Glutamatergic neuron (in vitro differentiated cells): ENCODE results near the gene SCYGR8. TPM values are rescaled to one million over a fixed set of nuclear protein-coding genes. Genes with fewer than 3 reads are reported as not detected.
"Not testable (repeated sequence)": the region's sequence is repeated elsewhere in the genome, so short reads cannot be mapped to it uniquely, and the experiment has no call there.

Source experiments
- DNase-seq: peaks from one replicate; pipeline ENCODE4 v3.0.0; 2022
- H3K27ac Mint-ChIP-seq: one replicate; pipeline ENCODE4 v1.8.0; 2020; ENCODE audit warnings: mild to moderate bottlenecking, mixed read lengths, inconsistent platforms; ENCODE audit not compliant: unreplicated experiment
- H3K27me3 Mint-ChIP-seq: one replicate; pipeline ENCODE4 v1.8.0; 2020; ENCODE audit warnings: mild to moderate bottlenecking, moderate library complexity, mixed read lengths, inconsistent platforms; ENCODE audit not compliant: unreplicated experiment
- H3K36me3 Mint-ChIP-seq: one replicate; pipeline ENCODE4 v1.8.0; 2020; ENCODE audit warnings: mild to moderate bottlenecking, mixed read lengths, inconsistent platforms; ENCODE audit not compliant: unreplicated experiment
- H3K4me1 Mint-ChIP-seq: one replicate; pipeline ENCODE4 v1.8.0; 2020; ENCODE audit warnings: mild to moderate bottlenecking, low read depth, mixed read lengths, inconsistent platforms; ENCODE audit not compliant: unreplicated experiment
- H3K4me3 Mint-ChIP-seq: one replicate; pipeline ENCODE4 v1.8.0; 2020; ENCODE audit warnings: mild to moderate bottlenecking, mixed read lengths, inconsistent platforms; ENCODE audit not compliant: unreplicated experiment
- H3K9me3 Mint-ChIP-seq: one replicate; pipeline ENCODE4 v1.8.0; 2020; ENCODE audit warnings: mild to moderate bottlenecking, moderate library complexity, mixed read lengths, inconsistent platforms; ENCODE audit not compliant: unreplicated experiment
- total RNA-seq: library from RNA; stranded (reverse); fragmentation: NEBNext Ultra II Directional; extraction: Animal tissue kit (Norgen Biotek cat#: 25700); gene quantifications from one replicate; pipeline ENCODE4 v1.2.1, GENCODE V29; 2021; ENCODE audit not compliant: unreplicated experiment
- TF ChIP-seq, protein P1 (sequence below): fragments of 200-600 bp; sonication (generic); IDR thresholded peaks from one replicate; pipeline ENCODE4 v1.5.0; 2021; ENCODE audit not compliant: partially characterized antibody, unreplicated experiment

Gene SCYGR8
- total RNA-seq, 1 donor from 2014 or later = not detected

DNA sequence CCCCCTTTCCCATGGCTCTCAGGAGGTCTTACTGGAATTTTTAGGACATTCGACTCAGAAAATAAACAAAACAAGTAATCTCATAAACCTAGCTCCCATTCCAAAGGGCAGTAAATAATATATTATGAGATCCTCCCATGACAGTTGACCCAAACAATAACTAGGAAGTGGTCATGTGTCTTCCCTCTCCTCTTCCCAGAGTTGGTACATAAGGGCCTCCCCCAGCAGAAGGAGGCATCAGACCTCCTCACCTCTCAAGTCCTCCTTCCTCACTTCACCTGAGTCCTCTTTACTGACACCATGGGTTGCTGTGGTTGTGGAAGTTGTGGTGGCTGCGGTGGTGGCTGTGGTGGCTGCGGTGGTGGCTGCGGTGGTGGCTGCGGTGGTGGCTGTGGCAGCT lies 17.7 kb upstream of the SCYGR8 start, which contains the start of gene SCYGR7:
Gene SCYGR7, plus strand, starts transcription at position 301 of the 400 bp plus-strand sequence. Its CDS starts 0 bp downstream, at position 301.
- TF ChIP-seq, protein P1, sequence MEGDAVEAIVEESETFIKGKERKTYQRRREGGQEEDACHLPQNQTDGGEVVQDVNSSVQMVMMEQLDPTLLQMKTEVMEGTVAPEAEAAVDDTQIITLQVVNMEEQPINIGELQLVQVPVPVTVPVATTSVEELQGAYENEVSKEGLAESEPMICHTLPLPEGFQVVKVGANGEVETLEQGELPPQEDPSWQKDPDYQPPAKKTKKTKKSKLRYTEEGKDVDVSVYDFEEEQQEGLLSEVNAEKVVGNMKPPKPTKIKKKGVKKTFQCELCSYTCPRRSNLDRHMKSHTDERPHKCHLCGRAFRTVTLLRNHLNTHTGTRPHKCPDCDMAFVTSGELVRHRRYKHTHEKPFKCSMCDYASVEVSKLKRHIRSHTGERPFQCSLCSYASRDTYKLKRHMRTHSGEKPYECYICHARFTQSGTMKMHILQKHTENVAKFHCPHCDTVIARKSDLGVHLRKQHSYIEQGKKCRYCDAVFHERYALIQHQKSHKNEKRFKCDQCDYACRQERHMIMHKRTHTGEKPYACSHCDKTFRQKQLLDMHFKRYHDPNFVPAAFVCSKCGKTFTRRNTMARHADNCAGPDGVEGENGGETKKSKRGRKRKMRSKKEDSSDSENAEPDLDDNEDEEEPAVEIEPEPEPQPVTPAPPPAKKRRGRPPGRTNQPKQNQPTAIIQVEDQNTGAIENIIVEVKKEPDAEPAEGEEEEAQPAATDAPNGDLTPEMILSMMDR = no peak
- Mint-ChIP-seq H3K27ac (no peak within 1 kb of the TSS), H3K36me3 (no peaks in the 10 kb centered on the region)

DNA sequence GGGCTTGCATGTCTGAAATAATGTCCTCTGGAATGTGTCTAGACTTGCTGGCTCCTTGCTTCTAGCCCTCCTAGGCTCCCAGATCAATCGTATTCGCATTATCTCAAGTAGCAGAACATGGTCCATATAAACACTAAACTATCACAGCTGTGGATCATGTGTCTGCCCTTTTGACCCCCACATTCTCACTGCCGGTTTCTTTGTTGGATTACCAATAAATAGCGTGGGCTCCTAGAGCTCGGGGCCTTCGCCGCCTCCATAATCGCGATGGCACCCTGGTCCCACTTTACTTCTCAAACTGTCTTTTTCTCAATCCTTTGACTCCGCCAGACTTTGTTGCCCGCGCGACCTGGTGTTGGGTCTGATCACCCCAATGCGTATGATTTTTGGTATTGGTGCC lies 6.3 kb upstream of the SCYGR8 start:
- no peak for DNase-seq
- peaks cover 2% of the 10 kb centered on the region for H3K27me3 Mint-ChIP-seq
- no peaks in the 10 kb centered on the region for H3K9me3 Mint-ChIP-seq
- no peaks in the 10 kb centered on the region for H3K36me3 Mint-ChIP-seq
- H3K4me3 Mint-ChIP-seq = no peak overlapping the region
- TF ChIP-seq, protein P1 = no peak
- H3K27ac Mint-ChIP-seq = no peak overlapping the region
- no peaks in the 10 kb centered on the region for H3K4me1 Mint-ChIP-seq

More for the DNA sequence above, 17.7 kb upstream of the SCYGR8 start, which contains the start of gene SCYGR7:
- Mint-ChIP-seq H3K27me3 (peaks cover 1% of the 10 kb centered on the region), H3K9me3 (peaks cover 4% of the 10 kb centered on the region), H3K4me1 (no peaks in the 10 kb centered on the region), H3K4me3 (no peak within 1 kb of the TSS)
- DNase-seq = no peak

DNA sequence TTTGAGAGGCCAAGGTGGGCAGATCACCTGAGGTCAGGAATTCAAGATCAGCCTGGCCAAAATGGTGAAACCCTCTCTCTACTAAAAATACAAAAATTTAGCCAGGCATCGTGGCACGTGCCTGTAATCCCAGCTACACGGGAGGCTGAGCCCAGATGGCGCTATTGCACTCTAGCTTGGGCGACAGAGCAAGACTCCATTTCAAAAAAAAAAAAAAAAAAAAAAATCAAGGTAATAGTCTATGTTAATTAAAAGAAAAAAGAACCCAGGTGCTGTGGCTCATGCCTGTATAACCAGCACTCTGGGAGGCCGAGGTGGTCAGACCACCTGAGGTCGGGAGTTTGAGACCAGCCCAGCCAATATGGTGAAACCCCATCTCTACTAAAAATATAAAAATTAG lies 5.0 kb upstream of the SCYGR8 start:
- not testable (repeated sequence) for H3K27ac Mint-ChIP-seq, H3K36me3 Mint-ChIP-seq, H3K4me3 Mint-ChIP-seq, H3K4me1 Mint-ChIP-seq, H3K9me3 Mint-ChIP-seq, H3K27me3 Mint-ChIP-seq
- TF ChIP-seq, protein P1 = peak; percentile 23
- DNase-seq = peak; percentile 34

DNA sequence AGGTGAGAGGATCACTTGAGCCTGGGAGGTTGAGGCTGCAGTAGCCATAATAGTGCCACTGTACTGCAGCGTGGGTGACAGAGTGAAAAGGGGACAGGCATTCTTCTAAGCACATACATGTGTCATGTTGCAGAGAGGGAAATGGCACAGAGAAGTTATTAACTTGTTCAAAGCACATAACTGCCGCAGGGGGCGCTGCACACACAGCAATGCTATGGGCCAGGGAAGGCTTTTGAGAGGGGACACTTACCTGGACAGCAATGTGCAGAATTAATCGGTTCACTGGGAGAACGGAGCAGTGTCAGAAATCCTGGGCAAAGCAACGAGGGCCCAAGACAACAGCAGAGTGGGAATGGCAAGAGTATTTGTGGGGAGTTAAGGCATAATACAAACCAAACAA lies 2.4 kb downstream of the SCYGR8 start:
- no peak overlapping the region for H3K27ac Mint-ChIP-seq
- DNase-seq = peak; percentile 55

GRCh38 chr2:227756261-227756660 lies 10.6 kb downstream of the SCYGR8 start:
- not testable (repeated sequence) for H3K4me1 Mint-ChIP-seq, H3K27me3 Mint-ChIP-seq, H3K4me3 Mint-ChIP-seq, DNase-seq, H3K36me3 Mint-ChIP-seq, H3K27ac Mint-ChIP-seq, H3K9me3 Mint-ChIP-seq

More for the DNA sequence above, 2.4 kb downstream of the SCYGR8 start:
- no peak overlapping the region for H3K4me3 Mint-ChIP-seq
- H3K4me1 Mint-ChIP-seq = no peaks in the 10 kb centered on the region
- peaks cover 1% of the 10 kb centered on the region for H3K27me3 Mint-ChIP-seq
- TF ChIP-seq, protein P1 = peak; percentile 54
- H3K36me3 Mint-ChIP-seq = no peaks in the 10 kb centered on the region
- H3K9me3 Mint-ChIP-seq = no peaks in the 10 kb centered on the region
